HepG2 (cell line): Measurements from ENCODE around the gene ZMIZ1. TPM values are rescaled to one million over a fixed set of nuclear protein-coding genes. Genes with fewer than 3 reads are reported as not detected.
A peak's percentile ranks its signal among the peaks of the same experiment; 100 is the strongest.

Experiments
- AFF4 ChIP-seq: sonication (generic); formaldehyde crosslinking; IDR thresholded peaks from 2 replicates; pipeline ENCODE4 v1.4.0; 2020; ENCODE audit warnings: missing genetic modification reagents
- BCL6 ChIP-seq: IDR thresholded peaks from 2 replicates; pipeline ENCODE4 v1.6.1; 2016; ENCODE audit warnings: missing genetic modification reagents, missing compliant biosample characterization
- CAMTA2 ChIP-seq: sonication (generic); formaldehyde crosslinking; IDR thresholded peaks from 2 replicates; pipeline ENCODE4 v1.4.0; 2020; ENCODE audit warnings: mild to moderate bottlenecking, missing genetic modification reagents, borderline replicate concordance
- CERS6 ChIP-seq: sonication (generic); formaldehyde crosslinking; IDR thresholded peaks from 2 replicates; pipeline ENCODE4 v1.5.0; 2020; ENCODE audit warnings: missing genetic modification reagents
- DNMT3B ChIP-seq: conservative IDR thresholded peaks from 2 replicates; pipeline ENCODE4 v1.6.1; 2016; ENCODE audit warnings: missing biosample characterization, control low read depth
- IRF2 ChIP-seq: IDR thresholded peaks from 2 replicates; pipeline ENCODE4 v1.6.1; 2018; ENCODE audit warnings: missing genetic modification reagents, missing compliant biosample characterization
- IRF9 ChIP-seq: sonication (generic); formaldehyde crosslinking; IDR thresholded peaks from 2 replicates; pipeline ENCODE4 v1.8.0; 2022; ENCODE audit warnings: missing genetic modification reagents, mild to moderate bottlenecking, borderline replicate concordance
- NR2F6 ChIP-seq, 2 experiments: IDR thresholded peaks; 2 replicates each; pipeline ENCODE4 v1.6.1; 2016; ENCODE audit warnings: antibody characterized with exemption in 1 of 2, mild to moderate bottlenecking in 1 of 2
- PCBP2 ChIP-seq: fragments of 200-400 bp; formaldehyde crosslinking; optimal IDR thresholded peaks from 2 replicates; pipeline ENCODE3; 2018; ENCODE audit warnings: low read length, low read depth; ENCODE audit not compliant: poor library complexity, severe bottlenecking
- PPARG ChIP-seq: conservative IDR thresholded peaks from 2 replicates; pipeline ENCODE4 v1.6.1; 2016; ENCODE audit warnings: missing biosample characterization, missing genetic modification reagents
- ZBTB34 ChIP-seq: sonication (generic); formaldehyde crosslinking; IDR thresholded peaks from 2 replicates; pipeline ENCODE4 v1.8.0; 2022; ENCODE audit warnings: mild to moderate bottlenecking, missing genetic modification reagents
- ZBTB44 ChIP-seq: sonication (generic); formaldehyde crosslinking; IDR thresholded peaks from 2 replicates; pipeline ENCODE4 v1.4.0; 2020; ENCODE audit warnings: missing genetic modification reagents
- ZNF18 ChIP-seq: sonication (generic); formaldehyde crosslinking; IDR thresholded peaks from 2 replicates; pipeline ENCODE4 v1.8.0; 2022; ENCODE audit warnings: mild to moderate bottlenecking, missing genetic modification reagents; ENCODE audit not compliant: insufficient replicate concordance
- ZNF234 ChIP-seq: sonication (generic); formaldehyde crosslinking; conservative IDR thresholded peaks from 2 replicates; pipeline ENCODE4 v1.5.1; 2020; ENCODE audit warnings: mild to moderate bottlenecking, missing genetic modification reagents
- ZNF235 ChIP-seq: sonication (generic); formaldehyde crosslinking; IDR thresholded peaks from 2 replicates; pipeline ENCODE4 v1.8.1; 2023; ENCODE audit warnings: mild to moderate bottlenecking, missing genetic modification reagents, borderline replicate concordance
- ZNF343 ChIP-seq: sonication (generic); formaldehyde crosslinking; IDR thresholded peaks from 2 replicates; pipeline ENCODE4 v1.4.0; 2020; ENCODE audit warnings: mild to moderate bottlenecking, missing genetic modification reagents
- ZNF44 ChIP-seq: sonication (generic); formaldehyde crosslinking; IDR thresholded peaks from 2 replicates; pipeline ENCODE4 v1.5.1; 2020; ENCODE audit warnings: mild to moderate bottlenecking, missing genetic modification reagents
- polyA plus RNA-seq, 8 experiments: library from polyadenylated mRNA; depleted of rRNA in 3 of 8; stranded (reverse) in 7 of 8; unstranded in 1 of 8; fragments of >200 nt; fragmentation: Illumina TruSeq in 4 of 8; extraction: Trizol in 4 of 8; gene quantifications; 2 replicates each; pipeline versions ENCODE4 v1.2.1 to v1.2.3, GENCODE V29; 2011 to 2016; ENCODE audit warnings: low read depth in 4 of 8, missing spikeins in 1 of 8, mixed read lengths in 1 of 8; ENCODE audit not compliant: insufficient read depth in 1 of 8
- total RNA-seq, 5 experiments: library from RNA; depleted of rRNA; stranded (reverse); fragments of >200 nt; fragmentation: Illumina TruSeq; extraction: Trizol; gene quantifications; 2 replicates each; pipeline ENCODE4 v1.2.3, GENCODE V29; 2016; ENCODE audit warnings: low read depth in 1 of 5

Gene ZMIZ1
- total and polyA plus RNA-seq, 2 of the 13 experiments (the other 11 are each of a cell fraction or from before 2014, with no cell fraction given): 5.3 to 10.2 TPM

GRCh38 chr10:79058899-79059841 lies 9.6 kb upstream of the ZMIZ1 start (continued):
- no peak for TF ChIP-seq ZBTB44 (CRISPR knock-in tag)
- TF ChIP-seq DNMT3B (CRISPR knock-in tag): no peak
- TF ChIP-seq AFF4 (CRISPR knock-in tag): 0 out of 2 replicates have a peak, but pooled peaks have one; percentile 41
- TF ChIP-seq ZBTB34 (CRISPR knock-in tag): peak; percentile 99
- TF ChIP-seq PPARG (CRISPR knock-in tag): peak; percentile 72
- TF ChIP-seq PCBP2: no peak
- TF ChIP-seq ZNF18: no peak
- TF ChIP-seq ZNF44: no peak
- peak; percentile 74 for TF ChIP-seq IRF2 (CRISPR knock-in tag)
- 0 out of 2 replicates have a peak, but pooled peaks have one; percentile 39 for TF ChIP-seq ZNF343 (CRISPR knock-in tag)
- no peak for TF ChIP-seq CERS6 (CRISPR knock-in tag)
- TF ChIP-seq ZNF234: no peak
- TF ChIP-seq CAMTA2 (CRISPR knock-in tag): no peak
- TF ChIP-seq IRF9 (CRISPR knock-in tag): no peak
- peak; percentile 91 for TF ChIP-seq BCL6 (CRISPR knock-in tag)
- TF ChIP-seq NR2F6 (IDR thresholded peaks at IDR 0.05): peak; percentile 90
- TF ChIP-seq NR2F6 (CRISPR knock-in tag; IDR thresholded peaks at IDR 0.05): peak; percentile 93
- TF ChIP-seq ZNF235 (CRISPR knock-in tag): no peak
